Loucy (cell line): Measurements from ENCODE around the gene CLEC16A.

Experiments
- H2AFZ ChIP-seq: fragments of 200-600 bp; sonication (generic); 2 replicates; pipeline ENCODE4 v1.6.0; 2016; ENCODE audit warnings: antibody characterized with exemption, mild to moderate bottlenecking, low read length, moderate library complexity
- H3F3A ChIP-seq: fragments of 200-600 bp; 2 replicates; pipeline ENCODE4 v1.6.0; 2016; ENCODE audit warnings: antibody characterized with exemption, low read depth, mild to moderate bottlenecking
- H3K27me3 ChIP-seq: fragments of 200-600 bp; sonication (generic); 2 replicates; pipeline ENCODE4 v1.6.1; 2014; ENCODE audit warnings: low read length, mild to moderate bottlenecking; ENCODE audit not compliant: insufficient read depth, poor library complexity, severe bottlenecking
- H3K36me3 ChIP-seq: fragments of 200-600 bp; sonication (generic); 2 replicates; pipeline ENCODE4 v1.6.1; 2016; ENCODE audit warnings: low read length; ENCODE audit not compliant: insufficient read depth
- H3K4me1 ChIP-seq: fragments of 200-600 bp; sonication (generic); 2 replicates; pipeline ENCODE4 v1.5.1; 2014; ENCODE audit warnings: low read length, mild to moderate bottlenecking; ENCODE audit not compliant: insufficient read depth, poor library complexity, severe bottlenecking
- H3K4me2 ChIP-seq: fragments of 200-600 bp; sonication (generic); 2 replicates; pipeline ENCODE4 v1.6.0; 2014; ENCODE audit warnings: antibody characterized with exemption, low read length, low read depth, mild to moderate bottlenecking; ENCODE audit not compliant: poor library complexity, severe bottlenecking
- H3K4me3 ChIP-seq: fragments of 200-600 bp; sonication (generic); 2 replicates; pipeline ENCODE4 v1.5.1; 2014; ENCODE audit warnings: low read length, mild to moderate bottlenecking, mixed read lengths; ENCODE audit not compliant: poor library complexity, severe bottlenecking
- H3K79me2 ChIP-seq: fragments of 200-600 bp; sonication (generic); 2 replicates; pipeline ENCODE4 v1.6.1; 2014; ENCODE audit warnings: low read length; ENCODE audit not compliant: insufficient read depth
- H3K9ac ChIP-seq: fragments of 200-600 bp; sonication (generic); 2 replicates; pipeline ENCODE4 v1.6.0; 2014; ENCODE audit warnings: mild to moderate bottlenecking, low read depth, low read length, moderate library complexity; ENCODE audit not compliant: poor library complexity, severe bottlenecking
- H3K9me2 ChIP-seq: fragments of 200-600 bp; sonication (generic); replicated peaks from 2 replicates; pipeline ENCODE4 v1.6.1; 2016; ENCODE audit warnings: low read depth, low read length, mixed read lengths
- H3K9me3 ChIP-seq: fragments of 200-600 bp; sonication (generic); 2 replicates; pipeline ENCODE4 v1.6.1; 2014; ENCODE audit warnings: mild to moderate bottlenecking, antibody characterized with exemption, low read length, low read depth; ENCODE audit not compliant: insufficient read depth
- H4K20me1 ChIP-seq: fragments of 200-600 bp; sonication (generic); 2 replicates; pipeline ENCODE4 v1.6.0; 2014; ENCODE audit warnings: antibody characterized with exemption, low read length, mild to moderate bottlenecking; ENCODE audit not compliant: insufficient read depth, poor library complexity, severe bottlenecking
- CTCF ChIP-seq: fragments of 200-600 bp; sonication (generic); conservative IDR thresholded peaks from 2 replicates; pipeline ENCODE4 v1.5.1; 2014; ENCODE audit warnings: mild to moderate bottlenecking, antibody characterized with exemption, low read length
- EZH2phosphoT487 ChIP-seq: fragments of 200-600 bp; IDR thresholded peaks from 2 replicates; pipeline ENCODE4 v1.6.1; 2018; ENCODE audit warnings: antibody characterized with exemption, mild to moderate bottlenecking, moderate library complexity, borderline replicate concordance

The CLEC16A gene

GRCh38 chr16:11061629-11062270, 117.4 kb downstream of the CLEC16A start:
- Histone ChIP-seq H3K4me1 (no peaks in the 10 kb centered on the region), H3K79me2 (no peaks in the 10 kb centered on the region), H2AFZ (no peak overlapping the region), H4K20me1 (no peaks in the 10 kb centered on the region), H3K9ac (no peak overlapping the region), H3K27me3 (no peaks in the 10 kb centered on the region), H3F3A (no peaks in the 10 kb centered on the region), H3K4me2 (no peak overlapping the region), H3K36me3 (no peaks in the 10 kb centered on the region), H3K4me3 (no peak overlapping the region), H3K9me3 (no peaks in the 10 kb centered on the region), H3K9me2 (no peaks in the 10 kb centered on the region)
- TF ChIP-seq CTCF (no peak), EZH2phosphoT487 (no peak)

- no peaks in the 10 kb centered on the region for H4K20me1 ChIP-seq
- H3K9me2 ChIP-seq: no peaks in the 10 kb centered on the region
- no peaks in the 10 kb centered on the region for H3K36me3 ChIP-seq
- no peaks in the 10 kb centered on the region for H3K27me3 ChIP-seq
- H3K4me2 ChIP-seq: no peak overlapping the region
- no peak overlapping the region for H3K9ac ChIP-seq
- TF ChIP-seq EZH2phosphoT487 (no peak), CTCF (no peak)
- H3K4me3 ChIP-seq: no peak overlapping the region
- no peaks in the 10 kb centered on the region for H3K79me2 ChIP-seq
- H3K4me1 ChIP-seq: no peaks in the 10 kb centered on the region
- H3F3A ChIP-seq: no peaks in the 10 kb centered on the region
- no peak overlapping the region for H2AFZ ChIP-seq
- H3K9me3 ChIP-seq: no peaks in the 10 kb centered on the region
Measured at GRCh38 chr16:11063448-11064201, 119.3 kb downstream of the CLEC16A start.

GRCh38 chr16:11064202-11064540, 119.8 kb downstream of the CLEC16A start:
- H3K4me3 ChIP-seq: no peak overlapping the region
- no peaks in the 10 kb centered on the region for H3K9me3 ChIP-seq
- no peaks in the 10 kb centered on the region for H3F3A ChIP-seq
- H3K9me2 ChIP-seq: no peaks in the 10 kb centered on the region
- H3K4me2 ChIP-seq: no peak overlapping the region
- H3K36me3 ChIP-seq: no peaks in the 10 kb centered on the region
- H3K79me2 ChIP-seq: no peaks in the 10 kb centered on the region
- H2AFZ ChIP-seq: no peak overlapping the region
- TF ChIP-seq EZH2phosphoT487 (no peak), CTCF (no peak)
- no peaks in the 10 kb centered on the region for H4K20me1 ChIP-seq
- no peak overlapping the region for H3K9ac ChIP-seq
- H3K27me3 ChIP-seq: no peaks in the 10 kb centered on the region
- no peaks in the 10 kb centered on the region for H3K4me1 ChIP-seq
